Activated CD8-positive, alpha-beta memory T cell treated with anti-CD3 and anti-CD28 coated beads, Interleukin-2, amount 10 ng/mL, durations not matched to agents 7 days and 5 days (primary cell): ENCODE measurements around the gene CCL24. TPM values are rescaled to one million over a fixed set of nuclear protein-coding genes. Genes with fewer than 3 reads are reported as not detected.
A peak's percentile ranks its signal among the peaks of the same experiment; 100 is the strongest.
"Not testable (repeated sequence)": the region's sequence is repeated elsewhere in the genome, so short reads cannot be mapped to it uniquely, and the experiment has no call there.

ENCODE experiments used
- ATAC-seq: fragments of 150-1000 bp; cut with Tn5 transposase; one replicate; pipeline ENCODE4 v1.10.0; 2021; ENCODE audit warnings: moderate library complexity
- CTCF ChIA-PET: fragments of 350-600 bp; sonication (Branson Sonifier 250); formaldehyde crosslinking; loops from one replicate; lab custom pipeline; 2021; ENCODE audit warnings: antibody characterized with exemption; lab: Charles Lee
- DNase-seq: peaks from one replicate; pipeline ENCODE4 v3.0.0-alpha.2; 2020
- H3K27ac Mint-ChIP-seq: one replicate; pipeline ENCODE4 v1.8.0; 2021; ENCODE audit warnings: mild to moderate bottlenecking, mixed read lengths
- H3K27me3 Mint-ChIP-seq: one replicate; pipeline ENCODE4 v1.8.0; 2021; ENCODE audit warnings: mixed read lengths
- H3K36me3 Mint-ChIP-seq: one replicate; pipeline ENCODE4 v1.8.0; 2021; ENCODE audit warnings: mild to moderate bottlenecking, mixed read lengths
- H3K4me1 Mint-ChIP-seq: one replicate; pipeline ENCODE4 v1.8.0; 2021; ENCODE audit warnings: mixed read lengths
- H3K4me3 Mint-ChIP-seq: one replicate; pipeline ENCODE4 v1.8.0; 2021; ENCODE audit warnings: mild to moderate bottlenecking, moderate library complexity, mixed read lengths
- H3K9me3 Mint-ChIP-seq: one replicate; pipeline ENCODE4 v1.8.0; 2022; ENCODE audit warnings: low read depth, mixed read lengths
- total RNA-seq, 2 experiments: library from RNA; stranded (reverse); gene quantifications; one replicate each; pipeline ENCODE4 v1.2.3, GENCODE V29; 2021

Gene CCL24, protein sequence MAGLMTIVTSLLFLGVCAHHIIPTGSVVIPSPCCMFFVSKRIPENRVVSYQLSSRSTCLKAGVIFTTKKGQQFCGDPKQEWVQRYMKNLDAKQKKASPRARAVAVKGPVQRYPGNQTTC
- not detected for total RNA-seq

- ATAC-seq (no peak), DNase-seq (no peak)
- CTCF ChIA-PET: no interaction called here
- H3K27me3 Mint-ChIP-seq: peaks cover 2% of the 10 kb centered on the region
- no peaks in the 10 kb centered on the region for H3K36me3 Mint-ChIP-seq
- H3K27ac Mint-ChIP-seq: no peak within 1 kb of the TSS
- no peaks in the 10 kb centered on the region for H3K9me3 Mint-ChIP-seq
- H3K4me3 Mint-ChIP-seq: no peak within 1 kb of the TSS
- H3K4me1 Mint-ChIP-seq: no peaks in the 10 kb centered on the region
These were observed at the start of gene CCL24 for GRCh38 chr7:75813781-75814236. Gene CCL24 (minus strand): TSS chr7:75813806. CDS start chr7:75813715, 91 bp downstream.

- DNase-seq (no peak), ATAC-seq (no peak)
- no peaks in the 10 kb centered on the region for H3K9me3 Mint-ChIP-seq
- peaks cover 13% of the 10 kb centered on the region for H3K4me1 Mint-ChIP-seq
- H3K4me3 Mint-ChIP-seq: no peak overlapping the region
- no peaks in the 10 kb centered on the region for H3K36me3 Mint-ChIP-seq
- no peak overlapping the region for H3K27ac Mint-ChIP-seq
- peaks cover 9% of the 10 kb centered on the region for H3K27me3 Mint-ChIP-seq
- CTCF ChIA-PET: no interaction called here
These were observed 48.0 kb upstream of the CCL24 start for GRCh38 chr7:75861636-75862035.

GRCh38 chr7:75858410-75858809 lies 44.8 kb upstream of the CCL24 start:
- CTCF ChIA-PET: no interaction called here
- no peak for ATAC-seq
- peaks cover 9% of the 10 kb centered on the region for H3K4me1 Mint-ChIP-seq

GRCh38 chr7:75856536-75856935 lies 42.9 kb upstream of the CCL24 start:
- Mint-ChIP-seq H3K27me3 (peaks cover 4% of the 10 kb centered on the region), H3K4me1 (peaks cover 9% of the 10 kb centered on the region), H3K9me3 (no peaks in the 10 kb centered on the region), H3K4me3 (no peak overlapping the region), H3K27ac (no peak overlapping the region), H3K36me3 (no peaks in the 10 kb centered on the region)
- CTCF ChIA-PET: no interaction called here
- no peak for ATAC-seq
- DNase-seq: no peak

More at GRCh38 chr7:75858410-75858809, 44.8 kb upstream of the CCL24 start:
- Mint-ChIP-seq H3K9me3 (no peaks in the 10 kb centered on the region), H3K36me3 (no peaks in the 10 kb centered on the region), H3K4me3 (no peak overlapping the region), H3K27ac (peak overlapping the region; percentile 14), H3K27me3 (peaks cover 4% of the 10 kb centered on the region)
- no peak for DNase-seq

DNA sequence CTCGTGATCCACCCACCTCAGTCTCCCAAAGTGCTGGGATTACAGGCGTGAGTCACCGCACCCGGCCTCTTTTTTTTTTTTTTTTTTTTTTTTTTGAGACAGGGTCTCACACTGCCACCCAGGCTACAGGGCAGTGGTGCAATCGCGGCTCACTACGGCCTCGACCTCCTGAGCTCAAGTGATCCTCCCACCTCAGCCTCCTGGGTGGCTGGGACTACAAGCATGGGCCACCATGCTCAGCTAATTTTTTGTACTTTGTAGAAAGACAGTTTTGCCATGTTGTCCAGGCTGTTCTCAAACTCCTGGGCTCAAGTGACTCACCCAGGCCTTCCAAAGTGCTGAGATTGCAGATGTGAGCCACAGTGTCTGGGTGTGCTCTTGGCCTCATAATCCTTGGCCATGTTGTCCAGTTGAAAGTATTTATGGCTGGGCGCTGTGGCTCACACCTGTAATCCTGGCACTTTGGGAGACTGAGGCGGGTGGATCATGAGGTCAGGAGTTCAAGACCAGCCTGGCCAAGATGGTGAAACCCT lies 41.3 kb upstream of the CCL24 start:
- CTCF ChIA-PET, H3K27me3 Mint-ChIP-seq: not testable (repeated sequence)

GRCh38 chr7:75854233-75854632 lies 40.6 kb upstream of the CCL24 start:
- H3K4me3 Mint-ChIP-seq: no peak overlapping the region
- no peaks in the 10 kb centered on the region for H3K36me3 Mint-ChIP-seq
- ATAC-seq: no peak
- no peak overlapping the region for H3K27ac Mint-ChIP-seq
- peaks cover 4% of the 10 kb centered on the region for H3K27me3 Mint-ChIP-seq
- peaks cover 9% of the 10 kb centered on the region for H3K4me1 Mint-ChIP-seq
- H3K9me3 Mint-ChIP-seq: no peaks in the 10 kb centered on the region
- no peak for DNase-seq
- CTCF ChIA-PET: no interaction called here

More for the DNA sequence above, 41.3 kb upstream of the CCL24 start:
- H3K9me3 Mint-ChIP-seq, DNase-seq, ATAC-seq, H3K36me3 Mint-ChIP-seq, H3K4me1 Mint-ChIP-seq, H3K27ac Mint-ChIP-seq, H3K4me3 Mint-ChIP-seq: not testable (repeated sequence)

DNA sequence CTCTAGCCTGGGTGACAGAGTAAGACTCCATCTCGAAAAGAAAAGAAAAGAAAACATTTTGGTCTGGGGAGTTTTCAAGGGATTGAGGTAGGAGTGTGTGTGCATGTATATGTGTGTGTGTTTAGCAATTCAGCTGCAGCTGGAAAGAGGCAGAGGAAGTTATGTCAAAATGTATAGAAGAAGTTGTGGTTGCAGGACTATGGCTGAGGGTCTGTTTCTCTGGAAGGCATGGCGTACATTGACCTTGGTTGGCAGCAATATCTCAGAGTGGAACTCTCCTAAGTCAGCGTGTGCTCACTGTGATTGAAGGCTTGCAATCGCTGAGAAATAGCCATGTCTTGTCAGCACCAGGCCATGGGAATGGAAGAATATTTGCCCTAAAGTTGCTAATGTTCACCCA lies 36.6 kb upstream of the CCL24 start:
- CTCF ChIA-PET: no interaction called here
- DNase-seq (no peak), ATAC-seq (no peak)
- Mint-ChIP-seq H3K36me3 (no peaks in the 10 kb centered on the region), H3K27me3 (no peaks in the 10 kb centered on the region), H3K4me3 (no peak overlapping the region), H3K9me3 (no peaks in the 10 kb centered on the region), H3K27ac (no peak overlapping the region), H3K4me1 (no peaks in the 10 kb centered on the region)

DNA sequence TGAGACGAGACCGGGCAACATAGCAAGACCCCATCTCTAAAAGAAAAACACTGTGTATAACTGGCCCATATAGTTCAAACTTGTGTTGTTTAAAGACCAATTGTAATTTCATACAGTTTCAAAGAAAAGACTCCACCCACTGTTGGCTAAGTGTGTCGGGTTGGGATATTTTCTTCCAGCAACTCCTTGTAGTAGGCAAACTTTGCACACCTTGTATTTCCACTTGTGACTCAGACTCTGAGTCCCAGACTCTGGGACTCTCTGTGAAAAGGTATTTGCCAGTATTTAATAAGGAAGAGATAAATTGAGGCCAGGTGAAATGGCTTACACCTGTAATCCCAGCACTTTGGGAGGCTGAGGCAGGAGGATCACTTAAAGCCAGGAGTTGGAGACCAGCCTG lies 36.0 kb upstream of the CCL24 start:
- H3K4me3 Mint-ChIP-seq: no peak overlapping the region
- H3K4me1 Mint-ChIP-seq: no peaks in the 10 kb centered on the region
- no peaks in the 10 kb centered on the region for H3K27me3 Mint-ChIP-seq
- H3K27ac Mint-ChIP-seq: no peak overlapping the region
- CTCF ChIA-PET: no interaction called here
- no peaks in the 10 kb centered on the region for H3K9me3 Mint-ChIP-seq
- DNase-seq (no peak), ATAC-seq (no peak)
- no peaks in the 10 kb centered on the region for H3K36me3 Mint-ChIP-seq

DNA sequence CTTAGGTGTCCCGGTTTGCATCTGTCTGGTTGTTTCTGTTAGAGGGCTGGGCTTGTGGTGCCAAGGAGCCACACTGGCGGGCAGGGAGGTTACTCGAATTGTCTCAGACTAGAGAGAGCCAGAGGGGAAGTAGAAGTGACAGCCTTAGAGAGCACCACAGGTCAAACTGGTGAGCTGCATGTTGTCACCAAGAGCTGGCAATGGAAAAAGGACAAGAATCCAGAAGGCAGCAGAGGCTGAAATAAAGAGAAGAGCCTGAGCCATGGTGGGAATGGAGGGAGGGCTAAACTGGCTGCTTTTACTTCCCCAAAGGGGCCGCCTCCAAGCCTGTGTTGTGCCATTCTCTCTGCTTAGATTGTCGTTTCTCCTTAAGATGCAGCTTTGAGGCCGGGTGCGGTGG lies 34.1 kb upstream of the CCL24 start:
- CTCF ChIA-PET: no interaction called here
- Mint-ChIP-seq H3K36me3 (no peaks in the 10 kb centered on the region), H3K9me3 (no peaks in the 10 kb centered on the region), H3K4me1 (peaks cover 7% of the 10 kb centered on the region), H3K27ac (no peak overlapping the region), H3K4me3 (no peak overlapping the region), H3K27me3 (no peaks in the 10 kb centered on the region)
- DNase-seq (no peak), ATAC-seq (no peak)

GRCh38 chr7:75845132-75845531 lies 31.5 kb upstream of the CCL24 start:
- H3K9me3 Mint-ChIP-seq, H3K4me3 Mint-ChIP-seq, H3K27ac Mint-ChIP-seq, ATAC-seq, CTCF ChIA-PET, H3K36me3 Mint-ChIP-seq, H3K4me1 Mint-ChIP-seq, DNase-seq, H3K27me3 Mint-ChIP-seq: not testable (repeated sequence)

DNA sequence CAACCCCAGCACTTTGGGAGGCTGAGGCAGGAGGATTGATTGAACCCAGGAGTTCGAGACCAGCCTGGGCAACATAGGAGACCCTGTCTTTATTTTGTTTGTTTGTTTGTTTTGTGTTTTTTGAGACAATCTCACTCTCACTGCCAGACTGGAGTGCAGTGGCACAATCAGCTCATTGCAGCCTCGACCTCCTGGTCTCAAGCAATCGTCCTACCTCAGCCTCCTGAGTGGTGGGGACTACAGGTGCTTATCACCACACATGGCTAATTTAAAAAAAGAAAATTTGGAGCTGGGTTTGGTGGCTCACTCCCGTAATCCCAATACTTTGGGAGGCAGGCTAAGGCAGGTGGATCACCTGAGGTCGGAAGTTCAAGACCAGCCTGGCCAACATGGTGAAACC lies 30.6 kb upstream of the CCL24 start:
- Mint-ChIP-seq H3K9me3 (no peaks in the 10 kb centered on the region), H3K4me3 (no peak overlapping the region), H3K27me3 (no peaks in the 10 kb centered on the region), H3K36me3 (no peaks in the 10 kb centered on the region), H3K4me1 (peaks cover 10% of the 10 kb centered on the region), H3K27ac (no peak overlapping the region)
- ATAC-seq: no peak
- DNase-seq: no peak
- CTCF ChIA-PET: no interaction called here

- CTCF ChIA-PET: no interaction called here
- DNase-seq (no peak), ATAC-seq (no peak)
- Mint-ChIP-seq H3K27me3 (no peaks in the 10 kb centered on the region), H3K4me1 (peaks cover 10% of the 10 kb centered on the region), H3K27ac (no peak overlapping the region), H3K9me3 (no peaks in the 10 kb centered on the region), H3K4me3 (no peak overlapping the region), H3K36me3 (no peaks in the 10 kb centered on the region)
These were observed 30.1 kb upstream of the CCL24 start for GRCh38 chr7:75843613-75844116.

DNA sequence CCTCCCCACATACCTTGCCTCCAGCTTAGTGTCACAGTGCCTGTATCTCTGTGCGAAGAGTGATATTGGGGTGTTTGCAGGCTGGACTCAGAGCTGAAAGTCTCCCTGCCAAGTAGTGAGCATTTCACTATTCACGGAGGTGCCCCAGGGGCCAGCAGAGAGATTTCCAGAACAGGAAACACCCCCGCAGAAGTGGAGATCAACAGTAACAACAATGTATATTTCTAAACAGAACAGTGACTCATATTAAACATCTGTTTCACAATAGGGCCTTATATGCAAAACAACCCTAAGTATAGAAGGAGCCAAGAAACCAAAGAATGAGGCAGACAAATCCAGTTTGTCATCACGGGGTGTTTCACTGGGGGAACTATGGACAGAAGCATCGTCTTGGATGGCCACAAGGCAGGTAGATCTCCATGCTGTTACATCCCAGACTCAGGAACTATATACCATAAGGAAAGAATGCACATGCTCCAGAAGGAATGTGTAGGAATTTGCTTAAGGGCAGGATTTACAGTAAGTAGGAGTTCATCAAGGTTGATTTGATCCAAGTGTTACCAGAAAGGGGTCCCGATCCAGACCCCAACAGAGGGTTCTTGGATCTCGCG lies 29.3 kb upstream of the CCL24 start:
- Mint-ChIP-seq H3K4me3 (no peak overlapping the region), H3K36me3 (no peaks in the 10 kb centered on the region), H3K27ac (no peak overlapping the region), H3K4me1 (peaks cover 10% of the 10 kb centered on the region), H3K27me3 (no peaks in the 10 kb centered on the region), H3K9me3 (no peaks in the 10 kb centered on the region)
- ATAC-seq (peak; percentile 77), DNase-seq (peak; percentile 56)
- CTCF ChIA-PET: no interaction called here

DNA sequence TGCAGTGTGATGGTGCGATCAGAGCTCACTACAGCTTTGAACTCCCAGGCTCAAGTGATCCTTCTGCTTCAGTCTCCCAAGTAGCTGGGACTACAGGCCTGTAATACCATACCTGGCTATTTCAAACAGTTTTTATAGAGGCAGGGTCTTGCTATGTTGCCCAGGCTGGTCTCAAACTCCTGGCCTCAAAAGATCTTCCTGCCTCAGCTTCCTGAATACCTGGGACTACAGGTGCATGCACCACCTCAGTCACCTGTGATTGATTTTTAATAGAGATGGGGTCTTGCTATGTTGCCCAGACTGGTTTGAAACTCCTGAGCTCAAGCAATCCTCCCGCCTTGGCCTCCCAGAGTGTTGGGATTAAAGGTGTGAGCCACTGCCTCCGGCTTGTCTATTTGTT lies 26.4 kb upstream of the CCL24 start:
- no peak overlapping the region for H3K4me3 Mint-ChIP-seq
- no peak overlapping the region for H3K27ac Mint-ChIP-seq
- H3K36me3 Mint-ChIP-seq: no peaks in the 10 kb centered on the region
- DNase-seq (no peak), ATAC-seq (no peak)
- CTCF ChIA-PET: interaction anchor here (1.0 kb wide), 1 partner anchor 175 kb away, joined by 3 read pairs; no protein-coding TSS in a partner anchor
- H3K27me3 Mint-ChIP-seq: no peaks in the 10 kb centered on the region
- H3K4me1 Mint-ChIP-seq: peaks cover 10% of the 10 kb centered on the region
- no peaks in the 10 kb centered on the region for H3K9me3 Mint-ChIP-seq
